ENCODE results near the gene GRK1. TPM values are rescaled to one million over a fixed set of nuclear protein-coding genes. Genes with fewer than 3 reads are reported as not detected.
A peak's percentile ranks its signal among the peaks of the same experiment; 100 is the strongest.

GRK1 gene
- total RNA-seq, 1 donor from 2014 or later = 1.1 TPM

- DNase-seq (ENCODE audit: low spot score, unreplicated experiment) = peak; percentile 59
- no peaks in the 10 kb centered on the region for H3K4me1 Mint-ChIP-seq (ENCODE audit: low read depth)
- H3K27ac Mint-ChIP-seq = no peak overlapping the region
- no peak overlapping the region for H3K4me3 Mint-ChIP-seq (ENCODE audit: low read depth)
- no peak for TF ChIP-seq CTCF (IDR thresholded peaks at IDR 0.05; ENCODE audit: unreplicated experiment)
- H3K36me3 Mint-ChIP-seq (ENCODE audit: insufficient read depth) = no peaks in the 10 kb centered on the region
- peaks cover 5% of the 10 kb centered on the region for H3K9me3 Mint-ChIP-seq (ENCODE audit: low read depth)
- H3K27me3 Mint-ChIP-seq = peaks cover 18% of the 10 kb centered on the region
Observed at GRCh38 chr13:113777311-113778260, 110.6 kb downstream of the GRK1 start.

- no peaks in the 10 kb centered on the region for H3K36me3 Mint-ChIP-seq (ENCODE audit: insufficient read depth)
- no peaks in the 10 kb centered on the region for H3K4me1 Mint-ChIP-seq (ENCODE audit: low read depth)
- peaks cover 29% of the 10 kb centered on the region for H3K27me3 Mint-ChIP-seq
- no peak overlapping the region for H3K4me3 Mint-ChIP-seq (ENCODE audit: low read depth)
- DNase-seq (ENCODE audit: low spot score, unreplicated experiment) = no peak
- H3K9me3 Mint-ChIP-seq (ENCODE audit: low read depth) = peaks cover 5% of the 10 kb centered on the region
- TF ChIP-seq CTCF (IDR thresholded peaks at IDR 0.05; ENCODE audit: unreplicated experiment) = no peak
- no peak overlapping the region for H3K27ac Mint-ChIP-seq
Observed at GRCh38 chr13:113781571-113781970, 114.6 kb downstream of the GRK1 start.

- H3K36me3 Mint-ChIP-seq (ENCODE audit: insufficient read depth) = no peaks in the 10 kb centered on the region
- H3K4me3 Mint-ChIP-seq (ENCODE audit: low read depth) = no peak overlapping the region
- peaks cover 5% of the 10 kb centered on the region for H3K9me3 Mint-ChIP-seq (ENCODE audit: low read depth)
- TF ChIP-seq CTCF (IDR thresholded peaks at IDR 0.05; ENCODE audit: unreplicated experiment) = no peak
- no peak overlapping the region for H3K27ac Mint-ChIP-seq
- H3K4me1 Mint-ChIP-seq (ENCODE audit: low read depth) = no peaks in the 10 kb centered on the region
- peaks cover 25% of the 10 kb centered on the region for H3K27me3 Mint-ChIP-seq
- DNase-seq (ENCODE audit: low spot score, unreplicated experiment) = no peak
Observed at GRCh38 chr13:113782472-113782871, 115.5 kb downstream of the GRK1 start.

GRCh38 chr13:113783200-113783881 lies 116.3 kb downstream of the GRK1 start:
- no peak for TF ChIP-seq CTCF (IDR thresholded peaks at IDR 0.05; ENCODE audit: unreplicated experiment)
- Mint-ChIP-seq H3K4me3 (ENCODE audit: low read depth) (no peak overlapping the region), H3K9me3 (ENCODE audit: low read depth) (peaks cover 5% of the 10 kb centered on the region)

GRCh38 chr13:113783966-113784644 lies 117.1 kb downstream of the GRK1 start:
- Mint-ChIP-seq H3K9me3 (ENCODE audit: low read depth) (peaks cover under 1% of the 10 kb centered on the region), H3K4me3 (ENCODE audit: low read depth) (no peak overlapping the region), H3K27ac (no peak overlapping the region), H3K36me3 (ENCODE audit: insufficient read depth) (no peaks in the 10 kb centered on the region), H3K4me1 (ENCODE audit: low read depth) (no peaks in the 10 kb centered on the region), H3K27me3 (peaks cover 20% of the 10 kb centered on the region)
- TF ChIP-seq CTCF (IDR thresholded peaks at IDR 0.05; ENCODE audit: unreplicated experiment) = no peak
- DNase-seq (ENCODE audit: low spot score, unreplicated experiment) = no peak

More at GRCh38 chr13:113783200-113783881, 116.3 kb downstream of the GRK1 start:
- Mint-ChIP-seq H3K27ac (no peak overlapping the region), H3K4me1 (ENCODE audit: low read depth) (no peaks in the 10 kb centered on the region), H3K27me3 (peaks cover 25% of the 10 kb centered on the region), H3K36me3 (ENCODE audit: insufficient read depth) (no peaks in the 10 kb centered on the region)
- no peak for DNase-seq (ENCODE audit: low spot score, unreplicated experiment)

Data from progenitor cell of endocrine pancreas (in vitro differentiated cells).